GM23338 (cell line): ENCODE results near the gene TRIM8. TPM values are rescaled to one million over a fixed set of nuclear protein-coding genes. Genes with fewer than 3 reads are reported as not detected.

ENCODE experiments used
- ATAC-seq: fragments of 200-7000 bp; cut with Tn5 transposase; 3 replicates; pipeline ENCODE4 v1.9.1; 2020
- DNase-seq: peaks from one replicate; pipeline ENCODE4 v3.0.0-alpha.2; 2015; ENCODE audit warnings: low spot score
- H2AFZ ChIP-seq: fragments of 200-600 bp; sonication (generic); 2 replicates; pipeline ENCODE4 v1.8.0; 2016; ENCODE audit warnings: antibody characterized with exemption, mild to moderate bottlenecking, moderate library complexity
- H3F3A ChIP-seq: fragments of 200-600 bp; sonication (generic); replicated peaks from 2 replicates; pipeline ENCODE4 v1.8.0; 2017; ENCODE audit warnings: antibody characterized with exemption, mixed run types, low read depth
- H3K27ac ChIP-seq: fragments of 200-600 bp; sonication (generic); 2 replicates; pipeline ENCODE4 v1.6.1; 2016; ENCODE audit warnings: low read depth
- H3K27me3 ChIP-seq: fragments of 200-600 bp; sonication (generic); 2 replicates; pipeline ENCODE4 v1.8.0; 2016; ENCODE audit warnings: mild to moderate bottlenecking, mixed run types, moderate library complexity; ENCODE audit not compliant: insufficient read depth
- H3K36me3 ChIP-seq: fragments of 200-600 bp; sonication (generic); 2 replicates; pipeline ENCODE4 v1.8.0; 2016; ENCODE audit warnings: mild to moderate bottlenecking; ENCODE audit not compliant: insufficient read depth
- H3K4me1 ChIP-seq: fragments of 200-600 bp; sonication (generic); 2 replicates; pipeline ENCODE4 v1.8.0; 2016; ENCODE audit warnings: mild to moderate bottlenecking, moderate library complexity; ENCODE audit not compliant: insufficient read depth
- H3K4me2 ChIP-seq: fragments of 200-600 bp; sonication (generic); 2 replicates; pipeline ENCODE4 v1.7.1; 2017; ENCODE audit warnings: mixed run types
- H3K4me3 ChIP-seq: fragments of 200-600 bp; sonication (generic); 2 replicates; pipeline ENCODE4 v1.6.1; 2016; ENCODE audit warnings: mixed run types
- H3K79me2 ChIP-seq: fragments of 200-600 bp; sonication (generic); replicated peaks from 2 replicates; pipeline ENCODE4 v1.8.0; 2017; ENCODE audit warnings: mild to moderate bottlenecking; ENCODE audit not compliant: insufficient read depth
- H3K9me2 ChIP-seq: fragments of 200-600 bp; sonication (generic); 2 replicates; pipeline ENCODE4 v1.8.0; 2017; ENCODE audit not compliant: insufficient read depth
- H4K20me1 ChIP-seq: fragments of 200-600 bp; sonication (generic); replicated peaks from 2 replicates; pipeline ENCODE4 v1.8.0; 2017; ENCODE audit warnings: mild to moderate bottlenecking; ENCODE audit not compliant: insufficient read depth
- H3K27ac Mint-ChIP-seq: 2 replicates; pipeline ENCODE4 v1.8.0; 2020; ENCODE audit warnings: inconsistent platforms, mild to moderate bottlenecking, moderate library complexity, mixed read lengths
- H3K27me3 Mint-ChIP-seq: 3 replicates; pipeline ENCODE4 v1.8.0; 2022; ENCODE audit warnings: low read depth, mild to moderate bottlenecking, moderate library complexity, mixed read lengths, inconsistent platforms; ENCODE audit not compliant: insufficient read depth, poor library complexity
- H3K36me3 Mint-ChIP-seq: 3 replicates; pipeline ENCODE4 v1.8.0; 2021; ENCODE audit warnings: low read depth, mild to moderate bottlenecking, inconsistent platforms, moderate library complexity, mixed read lengths
- H3K4me1 Mint-ChIP-seq: 3 replicates; pipeline ENCODE4 v1.8.0; 2020; ENCODE audit warnings: mild to moderate bottlenecking, inconsistent platforms, mixed read lengths
- H3K4me3 Mint-ChIP-seq: 3 replicates; pipeline ENCODE4 v1.8.0; 2021; ENCODE audit warnings: moderate library complexity, mild to moderate bottlenecking, inconsistent platforms, mixed read lengths
- H3K9me3 Mint-ChIP-seq: 3 replicates; pipeline ENCODE4 v1.8.0; 2020; ENCODE audit warnings: moderate library complexity, mild to moderate bottlenecking, inconsistent platforms, mixed read lengths
- CREB1 ChIP-seq: fragments of 250-450 bp; sonication (Bioruptor Pico); IDR thresholded peaks from 2 replicates; pipeline ENCODE4 v1.5.0; 2020; ENCODE audit warnings: low read depth, mild to moderate bottlenecking, moderate library complexity
- EZH2 ChIP-seq: fragments of 200-600 bp; sonication (generic); IDR thresholded peaks from one replicate; pipeline ENCODE4 v1.8.0; 2017; ENCODE audit warnings: antibody characterized with exemption, mild to moderate bottlenecking, low read depth; ENCODE audit not compliant: unreplicated experiment
- EZH2phosphoT487 ChIP-seq: fragments of 200-600 bp; sonication (generic); IDR thresholded peaks from one replicate; pipeline ENCODE4 v1.8.1; 2018; ENCODE audit warnings: antibody characterized with exemption; ENCODE audit not compliant: unreplicated experiment
- JUNB ChIP-seq: IDR thresholded peaks from one replicate; pipeline ENCODE4 v1.6.1; 2016; ENCODE audit warnings: antibody characterized with exemption; ENCODE audit not compliant: unreplicated experiment
- NANOG ChIP-seq: IDR thresholded peaks from 2 replicates; pipeline ENCODE4 v1.6.1; 2016; ENCODE audit warnings: antibody characterized with exemption, borderline replicate concordance
- POLR2AphosphoS5 ChIP-seq: IDR thresholded peaks from 2 replicates; pipeline ENCODE4 v1.6.1; 2016; ENCODE audit warnings: antibody characterized with exemption, low read depth
- STAT1 ChIP-seq: IDR thresholded peaks from one replicate; pipeline ENCODE4 v1.6.1; 2016; ENCODE audit warnings: antibody characterized with exemption; ENCODE audit not compliant: unreplicated experiment
- ZNF114 ChIP-seq: fragments of 250-450 bp; sonication (Bioruptor Pico); IDR thresholded peaks from 2 replicates; pipeline ENCODE4 v1.5.0; 2020; ENCODE audit warnings: mild to moderate bottlenecking, moderate library complexity
- ZNF331 ChIP-seq: fragments of 250-450 bp; sonication (Bioruptor Pico); IDR thresholded peaks from 2 replicates; pipeline ENCODE4 v1.5.0; 2020; ENCODE audit warnings: low read depth, mild to moderate bottlenecking, moderate library complexity
- polyA plus RNA-seq: library from polyadenylated mRNA; unstranded; fragments of >200 nt; fragmentation: Nextera tagmentation; extraction: Ambion mirVana; gene quantifications from 2 replicates; pipeline ENCODE4 v1.2.1, GENCODE V29; 2016
- total RNA-seq: library from RNA; depleted of rRNA; stranded (reverse); fragments of >200 nt; shearing (Covaris generic); gene quantifications from 2 replicates; pipeline ENCODE4 v1.2.3, GENCODE V29; 2014
- TF ChIP-seq, protein P1 (sequence below), 2 experiments: fragments of 200-600 bp in 1 of 2; sonication (generic) in 1 of 2; conservative IDR thresholded peaks; 2 replicates each; pipeline versions ENCODE4 v1.5.1 to v1.6.1; 2016 to 2017; ENCODE audit warnings: antibody characterized with exemption in 2 of 2, low read depth in 2 of 2, mild to moderate bottlenecking in 2 of 2, moderate library complexity in 1 of 2
- TF ChIP-seq, protein P2 (sequence below): IDR thresholded peaks from 2 replicates; pipeline ENCODE4 v1.6.1; 2016; ENCODE audit warnings: antibody characterized with exemption
- TF ChIP-seq, protein P3 (sequence below): IDR thresholded peaks from one replicate; pipeline ENCODE4 v1.6.1; 2018; ENCODE audit warnings: antibody characterized with exemption; ENCODE audit not compliant: unreplicated experiment
- TF ChIP-seq, protein P4 (sequence below): fragments of 250-450 bp; sonication (Bioruptor Pico); IDR thresholded peaks from 2 replicates; pipeline ENCODE4 v1.5.0; 2020; ENCODE audit warnings: mild to moderate bottlenecking, moderate library complexity

TRIM8 gene
- total and polyA plus RNA-seq, 2 experiments from 2014 or later, result 15.1 to 36.7 TPM

DNA sequence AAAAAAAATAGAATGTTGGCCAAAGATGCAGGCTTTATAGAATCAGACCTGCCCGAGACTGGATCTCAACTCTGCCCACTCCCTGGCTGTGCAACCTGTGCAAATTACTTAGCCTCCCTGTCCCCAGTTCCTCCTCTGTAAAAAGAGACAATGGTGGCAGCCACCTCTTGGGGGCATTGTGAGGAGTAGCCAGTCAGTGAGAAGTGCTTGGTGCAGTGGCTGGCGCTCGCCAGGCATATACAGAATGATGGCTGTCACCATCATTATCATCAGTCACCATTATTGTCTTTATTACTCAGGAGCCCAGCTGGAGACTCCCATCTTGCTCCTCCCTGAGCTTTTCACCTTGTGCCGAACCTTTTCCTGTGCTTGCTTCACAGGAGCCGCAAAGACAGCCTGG is 29.4 kb upstream of the TRIM8 start:
- Mint-ChIP-seq H3K4me3 (no peak overlapping the region; the same call in 2 of the 3 replicates), H3K36me3 (no peaks in the 10 kb centered on the region; the same call in 2 of the 3 replicates), H3K27me3 (peaks cover 7% of the 10 kb centered on the region), H3K4me1 (peaks cover 28% of the 10 kb centered on the region), H3K9me3 (no peaks in the 10 kb centered on the region), H3K27ac (peak overlapping the region; percentile 73; the same call in 1 of the 2 replicates)
- H3K9me2 ChIP-seq, result no peaks in the 10 kb centered on the region
- ATAC-seq (no peak), DNase-seq (no peak)
- H4K20me1 ChIP-seq, result no peaks in the 10 kb centered on the region
- H3K4me1 ChIP-seq, result peaks cover 3% of the 10 kb centered on the region; the same call in 1 of the 2 replicates
- no peaks in the 10 kb centered on the region for H3K27me3 ChIP-seq
- no peak for TF ChIP-seq EZH2
- no peak for TF ChIP-seq NANOG
- TF ChIP-seq, protein P1, sequence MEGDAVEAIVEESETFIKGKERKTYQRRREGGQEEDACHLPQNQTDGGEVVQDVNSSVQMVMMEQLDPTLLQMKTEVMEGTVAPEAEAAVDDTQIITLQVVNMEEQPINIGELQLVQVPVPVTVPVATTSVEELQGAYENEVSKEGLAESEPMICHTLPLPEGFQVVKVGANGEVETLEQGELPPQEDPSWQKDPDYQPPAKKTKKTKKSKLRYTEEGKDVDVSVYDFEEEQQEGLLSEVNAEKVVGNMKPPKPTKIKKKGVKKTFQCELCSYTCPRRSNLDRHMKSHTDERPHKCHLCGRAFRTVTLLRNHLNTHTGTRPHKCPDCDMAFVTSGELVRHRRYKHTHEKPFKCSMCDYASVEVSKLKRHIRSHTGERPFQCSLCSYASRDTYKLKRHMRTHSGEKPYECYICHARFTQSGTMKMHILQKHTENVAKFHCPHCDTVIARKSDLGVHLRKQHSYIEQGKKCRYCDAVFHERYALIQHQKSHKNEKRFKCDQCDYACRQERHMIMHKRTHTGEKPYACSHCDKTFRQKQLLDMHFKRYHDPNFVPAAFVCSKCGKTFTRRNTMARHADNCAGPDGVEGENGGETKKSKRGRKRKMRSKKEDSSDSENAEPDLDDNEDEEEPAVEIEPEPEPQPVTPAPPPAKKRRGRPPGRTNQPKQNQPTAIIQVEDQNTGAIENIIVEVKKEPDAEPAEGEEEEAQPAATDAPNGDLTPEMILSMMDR (conservative IDR thresholded peaks at IDR 0.05; ENCODE audit: low read depth in 2 of 2), result no peak
- no peak for TF ChIP-seq ZNF114 (CRISPR knock-in tag)
- TF ChIP-seq, protein P2, sequence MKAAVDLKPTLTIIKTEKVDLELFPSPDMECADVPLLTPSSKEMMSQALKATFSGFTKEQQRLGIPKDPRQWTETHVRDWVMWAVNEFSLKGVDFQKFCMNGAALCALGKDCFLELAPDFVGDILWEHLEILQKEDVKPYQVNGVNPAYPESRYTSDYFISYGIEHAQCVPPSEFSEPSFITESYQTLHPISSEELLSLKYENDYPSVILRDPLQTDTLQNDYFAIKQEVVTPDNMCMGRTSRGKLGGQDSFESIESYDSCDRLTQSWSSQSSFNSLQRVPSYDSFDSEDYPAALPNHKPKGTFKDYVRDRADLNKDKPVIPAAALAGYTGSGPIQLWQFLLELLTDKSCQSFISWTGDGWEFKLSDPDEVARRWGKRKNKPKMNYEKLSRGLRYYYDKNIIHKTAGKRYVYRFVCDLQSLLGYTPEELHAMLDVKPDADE, result no peak
- no peak for TF ChIP-seq JUNB
- no peak for TF ChIP-seq ZNF331
- TF ChIP-seq STAT1, result no peak
- TF ChIP-seq, protein P3, sequence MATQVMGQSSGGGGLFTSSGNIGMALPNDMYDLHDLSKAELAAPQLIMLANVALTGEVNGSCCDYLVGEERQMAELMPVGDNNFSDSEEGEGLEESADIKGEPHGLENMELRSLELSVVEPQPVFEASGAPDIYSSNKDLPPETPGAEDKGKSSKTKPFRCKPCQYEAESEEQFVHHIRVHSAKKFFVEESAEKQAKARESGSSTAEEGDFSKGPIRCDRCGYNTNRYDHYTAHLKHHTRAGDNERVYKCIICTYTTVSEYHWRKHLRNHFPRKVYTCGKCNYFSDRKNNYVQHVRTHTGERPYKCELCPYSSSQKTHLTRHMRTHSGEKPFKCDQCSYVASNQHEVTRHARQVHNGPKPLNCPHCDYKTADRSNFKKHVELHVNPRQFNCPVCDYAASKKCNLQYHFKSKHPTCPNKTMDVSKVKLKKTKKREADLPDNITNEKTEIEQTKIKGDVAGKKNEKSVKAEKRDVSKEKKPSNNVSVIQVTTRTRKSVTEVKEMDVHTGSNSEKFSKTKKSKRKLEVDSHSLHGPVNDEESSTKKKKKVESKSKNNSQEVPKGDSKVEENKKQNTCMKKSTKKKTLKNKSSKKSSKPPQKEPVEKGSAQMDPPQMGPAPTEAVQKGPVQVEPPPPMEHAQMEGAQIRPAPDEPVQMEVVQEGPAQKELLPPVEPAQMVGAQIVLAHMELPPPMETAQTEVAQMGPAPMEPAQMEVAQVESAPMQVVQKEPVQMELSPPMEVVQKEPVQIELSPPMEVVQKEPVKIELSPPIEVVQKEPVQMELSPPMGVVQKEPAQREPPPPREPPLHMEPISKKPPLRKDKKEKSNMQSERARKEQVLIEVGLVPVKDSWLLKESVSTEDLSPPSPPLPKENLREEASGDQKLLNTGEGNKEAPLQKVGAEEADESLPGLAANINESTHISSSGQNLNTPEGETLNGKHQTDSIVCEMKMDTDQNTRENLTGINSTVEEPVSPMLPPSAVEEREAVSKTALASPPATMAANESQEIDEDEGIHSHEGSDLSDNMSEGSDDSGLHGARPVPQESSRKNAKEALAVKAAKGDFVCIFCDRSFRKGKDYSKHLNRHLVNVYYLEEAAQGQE, result no peak
- no peak for TF ChIP-seq POLR2AphosphoS5
- TF ChIP-seq, protein P4, sequence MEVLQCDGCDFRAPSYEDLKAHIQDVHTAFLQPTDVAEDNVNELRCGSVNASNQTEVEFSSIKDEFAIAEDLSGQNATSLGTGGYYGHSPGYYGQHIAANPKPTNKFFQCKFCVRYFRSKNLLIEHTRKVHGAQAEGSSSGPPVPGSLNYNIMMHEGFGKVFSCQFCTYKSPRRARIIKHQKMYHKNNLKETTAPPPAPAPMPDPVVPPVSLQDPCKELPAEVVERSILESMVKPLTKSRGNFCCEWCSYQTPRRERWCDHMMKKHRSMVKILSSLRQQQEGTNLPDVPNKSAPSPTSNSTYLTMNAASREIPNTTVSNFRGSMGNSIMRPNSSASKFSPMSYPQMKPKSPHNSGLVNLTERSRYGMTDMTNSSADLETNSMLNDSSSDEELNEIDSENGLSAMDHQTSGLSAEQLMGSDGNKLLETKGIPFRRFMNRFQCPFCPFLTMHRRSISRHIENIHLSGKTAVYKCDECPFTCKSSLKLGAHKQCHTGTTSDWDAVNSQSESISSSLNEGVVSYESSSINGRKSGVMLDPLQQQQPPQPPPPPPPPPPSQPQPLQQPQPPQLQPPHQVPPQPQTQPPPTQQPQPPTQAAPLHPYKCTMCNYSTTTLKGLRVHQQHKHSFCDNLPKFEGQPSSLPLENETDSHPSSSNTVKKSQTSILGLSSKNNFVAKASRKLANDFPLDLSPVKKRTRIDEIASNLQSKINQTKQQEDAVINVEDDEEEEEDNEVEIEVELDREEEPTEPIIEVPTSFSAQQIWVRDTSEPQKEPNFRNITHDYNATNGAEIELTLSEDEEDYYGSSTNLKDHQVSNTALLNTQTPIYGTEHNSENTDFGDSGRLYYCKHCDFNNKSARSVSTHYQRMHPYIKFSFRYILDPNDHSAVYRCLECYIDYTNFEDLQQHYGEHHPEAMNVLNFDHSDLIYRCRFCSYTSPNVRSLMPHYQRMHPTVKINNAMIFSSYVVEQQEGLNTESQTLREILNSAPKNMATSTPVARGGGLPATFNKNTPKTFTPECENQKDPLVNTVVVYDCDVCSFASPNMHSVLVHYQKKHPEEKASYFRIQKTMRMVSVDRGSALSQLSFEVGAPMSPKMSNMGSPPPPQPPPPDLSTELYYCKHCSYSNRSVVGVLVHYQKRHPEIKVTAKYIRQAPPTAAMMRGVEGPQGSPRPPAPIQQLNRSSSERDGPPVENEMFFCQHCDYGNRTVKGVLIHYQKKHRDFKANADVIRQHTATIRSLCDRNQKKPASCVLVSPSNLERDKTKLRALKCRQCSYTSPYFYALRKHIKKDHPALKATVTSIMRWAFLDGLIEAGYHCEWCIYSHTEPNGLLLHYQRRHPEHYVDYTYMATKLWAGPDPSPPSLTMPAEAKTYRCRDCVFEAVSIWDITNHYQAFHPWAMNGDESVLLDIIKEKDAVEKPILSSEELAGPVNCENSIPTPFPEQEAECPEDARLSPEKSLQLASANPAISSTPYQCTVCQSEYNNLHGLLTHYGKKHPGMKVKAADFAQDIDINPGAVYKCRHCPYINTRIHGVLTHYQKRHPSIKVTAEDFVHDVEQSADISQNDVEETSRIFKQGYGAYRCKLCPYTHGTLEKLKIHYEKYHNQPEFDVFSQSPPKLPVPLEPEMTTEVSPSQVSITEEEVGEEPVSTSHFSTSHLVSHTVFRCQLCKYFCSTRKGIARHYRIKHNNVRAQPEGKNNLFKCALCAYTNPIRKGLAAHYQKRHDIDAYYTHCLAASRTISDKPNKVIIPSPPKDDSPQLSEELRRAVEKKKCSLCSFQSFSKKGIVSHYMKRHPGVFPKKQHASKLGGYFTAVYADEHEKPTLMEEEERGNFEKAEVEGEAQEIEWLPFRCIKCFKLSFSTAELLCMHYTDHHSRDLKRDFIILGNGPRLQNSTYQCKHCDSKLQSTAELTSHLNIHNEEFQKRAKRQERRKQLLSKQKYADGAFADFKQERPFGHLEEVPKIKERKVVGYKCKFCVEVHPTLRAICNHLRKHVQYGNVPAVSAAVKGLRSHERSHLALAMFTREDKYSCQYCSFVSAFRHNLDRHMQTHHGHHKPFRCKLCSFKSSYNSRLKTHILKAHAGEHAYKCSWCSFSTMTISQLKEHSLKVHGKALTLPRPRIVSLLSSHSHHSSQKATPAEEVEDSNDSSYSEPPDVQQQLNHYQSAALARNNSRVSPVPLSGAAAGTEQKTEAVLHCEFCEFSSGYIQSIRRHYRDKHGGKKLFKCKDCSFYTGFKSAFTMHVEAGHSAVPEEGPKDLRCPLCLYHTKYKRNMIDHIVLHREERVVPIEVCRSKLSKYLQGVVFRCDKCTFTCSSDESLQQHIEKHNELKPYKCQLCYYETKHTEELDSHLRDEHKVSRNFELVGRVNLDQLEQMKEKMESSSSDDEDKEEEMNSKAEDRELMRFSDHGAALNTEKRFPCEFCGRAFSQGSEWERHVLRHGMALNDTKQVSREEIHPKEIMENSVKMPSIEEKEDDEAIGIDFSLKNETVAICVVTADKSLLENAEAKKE (CRISPR knock-in tag), result no peak
- TF ChIP-seq EZH2phosphoT487, result no peak
- TF ChIP-seq CREB1, result no peak
- H3K36me3 ChIP-seq, result no peaks in the 10 kb centered on the region
- H2AFZ ChIP-seq, result no peak overlapping the region
- H3K4me2 ChIP-seq, result 0 out of 2 replicates have a peak overlapping the region, but pooled peaks have one; percentile 55
- no peaks in the 10 kb centered on the region for H3K79me2 ChIP-seq
- no peak overlapping the region for H3K4me3 ChIP-seq
- no peaks in the 10 kb centered on the region for H3F3A ChIP-seq
- no peak overlapping the region; the same call in 1 of the 2 replicates for H3K27ac ChIP-seq
